Natural killer cell (primary cell): ENCODE results near the gene GNB1L. TPM values are rescaled to one million over a fixed set of nuclear protein-coding genes. Genes with fewer than 3 reads are reported as not detected.
"Not testable (repeated sequence)": the region's sequence is repeated elsewhere in the genome, so short reads cannot be mapped to it uniquely, and the experiment has no call there.

Experiments
- ATAC-seq, 3 donors: fragments of 150-1000 bp in 2 of 3; fragments of 200-7000 bp in 1 of 3; cut with Tn5 transposase; 1 replicate in 1 of 3; 2 replicates in 2 of 3; pipeline ENCODE4 v1.10.0; 2021; ENCODE audit warnings: mild to moderate bottlenecking in 2 of 3, moderate library complexity in 2 of 3
- DNase-seq, 2 donors: peaks; one replicate each; pipeline versions ENCODE4 v3.0.0 to v3.0.0-alpha.2; 2013 to 2021; ENCODE audit warnings: mixed read lengths in 1 of 2
- H3K27ac ChIP-seq: one replicate; pipeline ENCODE4 v1.5.1; 2013; ENCODE audit warnings: mild to moderate bottlenecking, low read length
- H3K27me3 ChIP-seq: one replicate; pipeline ENCODE4 v1.6.1; 2013; ENCODE audit warnings: low read length; ENCODE audit not compliant: control insufficient read depth, insufficient read depth
- H3K36me3 ChIP-seq: one replicate; pipeline ENCODE4 v1.6.1; 2013; ENCODE audit warnings: low read length; ENCODE audit not compliant: control insufficient read depth, insufficient read depth
- H3K4me1 ChIP-seq: one replicate; pipeline ENCODE4 v1.6.1; 2013; ENCODE audit warnings: low read length; ENCODE audit not compliant: control insufficient read depth, insufficient read depth
- H3K4me3 ChIP-seq: one replicate; pipeline ENCODE4 v1.5.1; 2013; ENCODE audit warnings: low read length
- H3K9me3 ChIP-seq: one replicate; pipeline ENCODE4 v1.6.1; 2013; ENCODE audit warnings: low read length; ENCODE audit not compliant: control insufficient read depth, insufficient read depth
- H3K27ac Mint-ChIP-seq, 2 donors: one replicate each; pipeline ENCODE4 v1.8.0; 2022; ENCODE audit warnings: mild to moderate bottlenecking in 2 of 2, mixed read lengths in 2 of 2, moderate library complexity in 1 of 2
- H3K27me3 Mint-ChIP-seq, 2 donors: one replicate each; pipeline ENCODE4 v1.8.0; 2022; ENCODE audit warnings: low read depth in 2 of 2, mixed read lengths in 2 of 2
- H3K36me3 Mint-ChIP-seq: one replicate; pipeline ENCODE4 v1.8.0; 2022; ENCODE audit warnings: mixed read lengths
- H3K4me1 Mint-ChIP-seq, 2 donors: one replicate each; pipeline ENCODE4 v1.8.0; 2022; ENCODE audit warnings: mixed read lengths in 2 of 2
- H3K4me3 Mint-ChIP-seq: one replicate; pipeline ENCODE4 v1.8.0; 2022; ENCODE audit warnings: mild to moderate bottlenecking, moderate library complexity, mixed read lengths
- H3K9me3 Mint-ChIP-seq, 2 donors: one replicate each; pipeline ENCODE4 v1.8.0; 2022; ENCODE audit warnings: mixed read lengths in 2 of 2
- WGBS: methylation state at CpG from one replicate; pipeline ENCODE4 v1.1.7; 2013; ENCODE audit warnings: missing lambda C conversion rate; ENCODE audit not compliant: insufficient coverage; 5-methylcytosine and 5-hydroxymethylcytosine counted together
- intact Hi-C: fragments of 100-400 bp; cut with micrococcal nuclease; formaldehyde crosslinking; loops from one replicate; pipeline ENCODE4 v1.14.2; 2022
- total RNA-seq, 4 donors: library from RNA; stranded (reverse); fragments of 120-200 nt in 1 of 4; gene quantifications; one replicate each; pipeline versions ENCODE4 v1.2.3 to v1.2.4, GENCODE V29; 2013 to 2022
- TF ChIP-seq, protein P1 (sequence below): fragments of 200-600 bp; IDR thresholded peaks from one replicate; pipeline ENCODE4 v1.8.0; 2022; ENCODE audit warnings: antibody characterized with exemption

GNB1L gene
- total RNA-seq, 3 donors from 2014 or later (not counting 1 experiment from before 2014, with no cell fraction given), result 5.1 to 5.3 (median 5.3) TPM

DNA sequence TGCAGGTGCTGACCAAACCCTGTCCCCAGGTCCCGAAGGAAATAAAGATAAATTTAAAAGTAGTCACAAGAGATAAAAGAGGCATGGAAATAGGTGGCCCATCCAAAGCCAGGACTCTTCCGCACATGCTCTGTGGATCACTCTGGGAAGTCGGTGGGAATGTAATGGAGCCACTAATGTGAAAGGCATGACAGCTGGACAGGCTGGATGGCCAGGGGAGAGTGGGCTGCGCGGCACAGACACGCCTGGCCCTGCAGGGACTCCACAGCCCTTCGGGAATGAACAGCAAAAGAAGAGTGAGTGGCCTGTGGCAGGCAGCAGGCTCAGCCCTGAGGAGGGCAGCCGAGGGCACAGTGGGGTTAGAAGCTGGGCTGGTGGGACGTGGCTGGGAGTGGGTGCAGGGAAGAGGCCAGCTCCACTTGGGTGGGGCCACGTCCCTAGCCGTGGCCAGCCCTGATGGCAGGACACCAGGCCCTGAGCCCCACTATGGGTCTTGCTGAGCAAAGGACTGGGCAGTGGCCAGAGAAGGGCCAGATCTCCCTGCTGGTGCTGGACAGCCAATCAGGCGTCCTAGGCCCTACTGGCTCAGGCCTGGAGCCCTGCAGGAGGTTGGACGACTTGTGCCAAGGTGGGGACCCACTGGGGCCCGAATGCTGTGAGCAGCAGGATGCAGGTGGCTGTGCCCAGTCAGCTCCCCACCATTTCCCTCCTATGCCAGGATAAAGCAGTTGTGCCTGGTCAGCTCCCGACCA lies 31.3 kb upstream of the GNB1L start:
- DNase-seq, result no peak
- H3K36me3 Mint-ChIP-seq, result no peaks in the 10 kb centered on the region
- Histone ChIP-seq H3K9me3 (no peaks in the 10 kb centered on the region), H3K27ac (no peak overlapping the region), H3K4me1 (peaks cover 23% of the 10 kb centered on the region), H3K4me3 (no peak overlapping the region), H3K36me3 (no peaks in the 10 kb centered on the region), H3K27me3 (no peaks in the 10 kb centered on the region)
- H3K27me3 Mint-ChIP-seq, result no peaks in the 10 kb centered on the region
- ATAC-seq, result no peak
- no peak overlapping the region for H3K27ac Mint-ChIP-seq
- TF ChIP-seq, protein P1, sequence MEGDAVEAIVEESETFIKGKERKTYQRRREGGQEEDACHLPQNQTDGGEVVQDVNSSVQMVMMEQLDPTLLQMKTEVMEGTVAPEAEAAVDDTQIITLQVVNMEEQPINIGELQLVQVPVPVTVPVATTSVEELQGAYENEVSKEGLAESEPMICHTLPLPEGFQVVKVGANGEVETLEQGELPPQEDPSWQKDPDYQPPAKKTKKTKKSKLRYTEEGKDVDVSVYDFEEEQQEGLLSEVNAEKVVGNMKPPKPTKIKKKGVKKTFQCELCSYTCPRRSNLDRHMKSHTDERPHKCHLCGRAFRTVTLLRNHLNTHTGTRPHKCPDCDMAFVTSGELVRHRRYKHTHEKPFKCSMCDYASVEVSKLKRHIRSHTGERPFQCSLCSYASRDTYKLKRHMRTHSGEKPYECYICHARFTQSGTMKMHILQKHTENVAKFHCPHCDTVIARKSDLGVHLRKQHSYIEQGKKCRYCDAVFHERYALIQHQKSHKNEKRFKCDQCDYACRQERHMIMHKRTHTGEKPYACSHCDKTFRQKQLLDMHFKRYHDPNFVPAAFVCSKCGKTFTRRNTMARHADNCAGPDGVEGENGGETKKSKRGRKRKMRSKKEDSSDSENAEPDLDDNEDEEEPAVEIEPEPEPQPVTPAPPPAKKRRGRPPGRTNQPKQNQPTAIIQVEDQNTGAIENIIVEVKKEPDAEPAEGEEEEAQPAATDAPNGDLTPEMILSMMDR, result no peak
- no peak overlapping the region for H3K4me3 Mint-ChIP-seq
- peaks cover 0 to under 1% of the 10 kb centered on the region in 2 donors for H3K4me1 Mint-ChIP-seq
- intact Hi-C loops, result no loop called here
- 89% methylated on average over 15 of the region's 15 CpGs for WGBS
- H3K9me3 Mint-ChIP-seq, result no peaks in the 10 kb centered on the region

DNA sequence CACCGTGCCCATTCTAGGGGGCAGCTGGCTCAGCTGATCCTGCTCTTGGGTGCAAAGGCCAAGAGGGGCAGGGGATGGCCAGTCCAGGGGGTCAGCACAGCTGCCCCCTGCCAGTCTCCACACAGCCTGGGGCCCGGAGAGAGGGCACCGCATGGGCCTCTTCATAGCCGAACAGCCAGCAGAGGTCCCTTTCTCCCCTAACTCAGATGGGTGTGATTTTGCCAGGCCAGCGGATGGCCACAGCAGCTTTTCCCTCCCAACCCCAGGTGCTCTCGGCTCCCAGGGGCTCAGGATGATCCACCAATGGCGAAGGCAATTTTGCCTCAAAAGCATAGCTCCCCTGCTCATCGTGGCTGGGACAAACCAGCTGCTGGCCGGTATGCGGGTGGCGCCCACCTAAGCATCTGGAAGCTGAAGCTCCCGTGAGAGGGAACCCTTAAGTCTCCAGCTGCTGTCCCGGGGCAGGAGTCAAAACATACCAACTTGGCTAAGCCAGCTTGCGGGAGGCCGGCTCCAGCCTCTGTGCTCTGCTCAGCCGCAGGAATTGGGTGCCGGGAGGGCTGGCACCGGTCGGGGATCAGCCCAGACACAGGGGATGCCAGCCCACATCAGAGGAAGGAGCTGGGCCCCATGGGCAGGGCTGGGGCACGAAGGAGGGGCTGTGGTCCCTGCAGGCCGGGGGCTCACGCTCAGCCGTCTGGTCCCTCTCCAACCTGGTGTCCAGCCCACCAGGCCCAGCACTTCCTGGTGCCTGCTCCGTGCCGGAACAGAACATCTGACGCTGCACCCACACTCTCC lies 30.5 kb upstream of the GNB1L start:
- DNase-seq (no peak), ATAC-seq (no peak)
- no peaks in the 10 kb centered on the region for H3K9me3 ChIP-seq
- TF ChIP-seq, protein P1, result no peak
- H3K9me3 Mint-ChIP-seq, result no peaks in the 10 kb centered on the region
- no peak overlapping the region for H3K4me3 ChIP-seq
- 93% methylated on average over 26 of the region's 26 CpGs for WGBS
- H3K27ac ChIP-seq, result no peak overlapping the region
- no peaks in the 10 kb centered on the region for H3K36me3 ChIP-seq
- H3K4me1 ChIP-seq, result peaks cover 17% of the 10 kb centered on the region
- no peaks in the 10 kb centered on the region for H3K4me1 Mint-ChIP-seq
- H3K27ac Mint-ChIP-seq, result no peak overlapping the region
- no peak overlapping the region for H3K4me3 Mint-ChIP-seq
- H3K36me3 Mint-ChIP-seq, result no peaks in the 10 kb centered on the region
- H3K27me3 ChIP-seq, result no peaks in the 10 kb centered on the region
- intact Hi-C loops, result no loop called here
- H3K27me3 Mint-ChIP-seq, result no peaks in the 10 kb centered on the region

DNA sequence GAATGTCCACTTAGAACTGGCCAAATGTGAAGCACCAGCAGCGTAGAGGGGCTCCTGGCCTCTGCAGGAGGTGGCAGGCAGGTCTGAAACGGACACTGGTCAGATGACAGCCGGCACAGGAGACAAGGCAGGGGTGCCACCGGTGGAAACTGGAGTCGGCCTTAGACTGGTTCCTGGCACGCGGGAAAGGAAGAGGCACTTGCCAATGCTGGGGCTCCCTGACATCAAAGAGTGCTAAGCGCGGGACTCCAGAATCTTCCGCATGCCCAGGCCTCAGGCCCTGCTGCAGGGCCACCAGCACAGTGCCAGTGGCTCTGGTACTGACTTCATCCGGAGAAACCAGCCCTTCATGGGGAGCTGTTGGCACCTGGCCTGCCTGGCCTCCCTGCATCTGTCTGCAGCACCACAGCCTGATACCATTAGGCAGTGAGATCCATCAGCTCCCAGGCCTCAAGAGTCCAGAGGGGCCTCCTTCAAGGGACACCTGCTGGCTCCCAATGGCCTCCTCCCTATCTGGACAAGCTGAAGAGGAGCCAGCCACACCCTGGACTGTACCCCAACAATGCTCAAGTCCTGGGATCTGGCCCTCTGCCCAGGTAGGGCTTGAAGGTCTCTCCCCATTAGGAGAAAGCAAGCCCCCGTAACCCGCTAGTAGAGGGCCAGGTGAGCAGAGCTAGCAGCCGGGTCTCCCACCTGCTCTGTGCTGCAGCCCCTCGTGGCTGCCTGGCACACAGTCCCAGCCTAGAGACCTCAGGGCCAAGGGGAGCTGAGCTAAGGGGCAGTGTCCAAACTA lies 29.7 kb upstream of the GNB1L start:
- Histone ChIP-seq H3K4me1 (peaks cover 17% of the 10 kb centered on the region), H3K4me3 (no peak overlapping the region), H3K27me3 (no peaks in the 10 kb centered on the region), H3K36me3 (no peaks in the 10 kb centered on the region), H3K9me3 (no peaks in the 10 kb centered on the region), H3K27ac (no peak overlapping the region)
- H3K4me3 Mint-ChIP-seq, result no peak overlapping the region
- no peaks in the 10 kb centered on the region for H3K27me3 Mint-ChIP-seq
- no peak for ATAC-seq
- H3K4me1 Mint-ChIP-seq, result no peaks in the 10 kb centered on the region
- H3K9me3 Mint-ChIP-seq, result no peaks in the 10 kb centered on the region
- DNase-seq, result no peak
- WGBS, result 95% methylated on average over 15 of the region's 15 CpGs
- no peaks in the 10 kb centered on the region for H3K36me3 Mint-ChIP-seq
- intact Hi-C loops, result no loop called here
- H3K27ac Mint-ChIP-seq, result no peak overlapping the region
- TF ChIP-seq, protein P1, result no peak

DNA sequence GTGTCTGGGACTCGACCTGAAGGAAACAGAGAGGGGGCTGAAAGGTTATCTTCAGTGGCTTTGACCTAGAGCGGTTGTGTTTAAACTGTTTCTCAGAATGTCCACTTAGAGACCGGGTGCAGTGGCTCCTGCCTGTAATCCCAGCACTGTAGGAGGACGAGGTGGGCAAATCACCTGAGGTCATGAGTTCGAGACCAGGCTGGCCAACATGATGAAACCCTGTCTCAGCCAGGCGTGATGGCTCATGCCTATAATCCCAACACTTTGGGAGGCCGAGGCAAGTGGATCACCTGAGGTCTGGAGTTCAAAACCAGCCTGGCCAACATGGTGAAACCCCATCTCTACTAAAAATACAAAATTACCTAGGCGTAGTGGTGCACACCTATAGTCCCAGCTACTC lies 28.8 kb upstream of the GNB1L start:
- H3K36me3 Mint-ChIP-seq, H3K9me3 ChIP-seq, H3K4me1 Mint-ChIP-seq, H3K4me3 Mint-ChIP-seq, H3K36me3 ChIP-seq, H3K9me3 Mint-ChIP-seq, H3K4me3 ChIP-seq, intact Hi-C loops, H3K27ac Mint-ChIP-seq, H3K27me3 ChIP-seq, ATAC-seq, H3K27ac ChIP-seq, DNase-seq, H3K27me3 Mint-ChIP-seq: not testable (repeated sequence)
- peaks cover 17% of the 10 kb centered on the region for H3K4me1 ChIP-seq
- WGBS, result 95% methylated on average over 8 of the region's 8 CpGs
